Neural crest cell (in vitro differentiated cells): ENCODE data around the gene ZNF764. TPM values are rescaled to one million over a fixed set of nuclear protein-coding genes. Genes with fewer than 3 reads are reported as not detected.
"Not testable (repeated sequence)": the region's sequence is repeated elsewhere in the genome, so short reads cannot be mapped to it uniquely, and the experiment has no call there.

ENCODE experiments used
- DNase-seq: peaks from one replicate; pipeline ENCODE4 v3.0.0; 2021; ENCODE audit warnings: low read depth, mixed read lengths, low spot score
- H3K27ac Mint-ChIP-seq: one replicate; pipeline ENCODE4 v1.8.0; 2021; ENCODE audit warnings: mild to moderate bottlenecking, mixed read lengths; ENCODE audit not compliant: unreplicated experiment
- H3K27me3 Mint-ChIP-seq: 2 replicates; pipeline ENCODE4 v1.8.0; 2021; ENCODE audit warnings: low read depth, mild to moderate bottlenecking, mixed read lengths
- H3K36me3 Mint-ChIP-seq: 2 replicates; pipeline ENCODE4 v1.8.0; 2021; ENCODE audit warnings: low read depth, mild to moderate bottlenecking, mixed read lengths
- H3K4me1 Mint-ChIP-seq: 2 replicates; pipeline ENCODE4 v1.8.0; 2021; ENCODE audit warnings: mixed read lengths
- H3K4me3 Mint-ChIP-seq: one replicate; pipeline ENCODE4 v1.8.0; 2021; ENCODE audit warnings: mild to moderate bottlenecking, mixed read lengths
- H3K9me3 Mint-ChIP-seq: 2 replicates; pipeline ENCODE4 v1.8.0; 2021; ENCODE audit warnings: mixed read lengths
- CTCF ChIP-seq: fragments of 200-600 bp; sonication (generic); conservative IDR thresholded peaks from 2 replicates; pipeline ENCODE4 v1.5.0; 2021; ENCODE audit warnings: antibody characterized with exemption, mild to moderate bottlenecking
- total RNA-seq: library from RNA; stranded (reverse); gene quantifications from 2 replicates; pipeline ENCODE4 v1.2.1, GENCODE V29; 2021

ZNF764 gene
- total RNA-seq, 1 donor from 2014 or later = 22.3 TPM

- TF ChIP-seq CTCF = no peak
- no peak overlapping the region for H3K27ac Mint-ChIP-seq
- H3K9me3 Mint-ChIP-seq = no peaks in the 10 kb centered on the region
- H3K4me3 Mint-ChIP-seq = peak overlapping the region; percentile 51
- no peaks in the 10 kb centered on the region for H3K36me3 Mint-ChIP-seq
- peaks cover 18% of the 10 kb centered on the region for H3K4me1 Mint-ChIP-seq
- DNase-seq = no peak
- peaks cover 2% of the 10 kb centered on the region for H3K27me3 Mint-ChIP-seq
These were observed 34.2 kb downstream of the ZNF764 start for GRCh38 chr16:30523768-30524574.

GRCh38 chr16:30522702-30523463, 35.3 kb downstream of the ZNF764 start:
- not testable (repeated sequence) for H3K36me3 Mint-ChIP-seq, H3K27me3 Mint-ChIP-seq, DNase-seq, H3K9me3 Mint-ChIP-seq, H3K27ac Mint-ChIP-seq
- peak overlapping the region; percentile 19 for H3K4me3 Mint-ChIP-seq
- peaks cover 11% of the 10 kb centered on the region for H3K4me1 Mint-ChIP-seq

- Mint-ChIP-seq H3K4me1 (peaks cover 5% of the 10 kb centered on the region), H3K27ac (no peak overlapping the region), H3K4me3 (peak overlapping the region; percentile 22)
These were observed 36.1 kb downstream of the ZNF764 start for GRCh38 chr16:30521873-30522641.

GRCh38 chr16:30521476-30521872, 36.7 kb downstream of the ZNF764 start:
- no peak overlapping the region for H3K4me3 Mint-ChIP-seq
- H3K9me3 Mint-ChIP-seq = no peaks in the 10 kb centered on the region
- no peak for TF ChIP-seq CTCF
- H3K36me3 Mint-ChIP-seq = no peaks in the 10 kb centered on the region
- no peak overlapping the region for H3K27ac Mint-ChIP-seq
- peaks cover 5% of the 10 kb centered on the region for H3K4me1 Mint-ChIP-seq
- DNase-seq = no peak
- peaks cover 2% of the 10 kb centered on the region for H3K27me3 Mint-ChIP-seq

More at GRCh38 chr16:30521873-30522641, 36.1 kb downstream of the ZNF764 start:
- Mint-ChIP-seq H3K9me3 (no peaks in the 10 kb centered on the region), H3K27me3 (peaks cover 2% of the 10 kb centered on the region), H3K36me3 (no peaks in the 10 kb centered on the region)
- DNase-seq = no peak
- TF ChIP-seq CTCF = no peak

GRCh38 chr16:30519120-30520049, 38.8 kb downstream of the ZNF764 start:
- no peak overlapping the region for H3K27ac Mint-ChIP-seq
- TF ChIP-seq CTCF = no peak

More at GRCh38 chr16:30519120-30520049, 38.8 kb downstream of the ZNF764 start:
- Mint-ChIP-seq H3K27me3 (peaks cover 2% of the 10 kb centered on the region), H3K9me3 (no peaks in the 10 kb centered on the region), H3K4me1 (no peaks in the 10 kb centered on the region), H3K36me3 (no peaks in the 10 kb centered on the region), H3K4me3 (no peak overlapping the region)
- DNase-seq = no peak
